GM12865 (cell line): ENCODE measurements around the gene NOSTRIN.
"Not testable (repeated sequence)": the region's sequence is repeated elsewhere in the genome, so short reads cannot be mapped to it uniquely, and the experiment has no call there.

Experiments
- DNase-seq: peaks from one replicate; pipeline ENCODE4 v3.0.0; 2010; ENCODE audit warnings: low read depth
- H3K4me3 ChIP-seq: 2 replicates; pipeline ENCODE4 v1.5.1; 2011; ENCODE audit warnings: mild to moderate bottlenecking, low read depth, low read length, control low read depth
- TF ChIP-seq, protein P1 (sequence below): IDR thresholded peaks from 2 replicates; pipeline ENCODE4 v1.5.1; 2011; ENCODE audit warnings: low read length, control low read depth, low read depth, inconsistent platforms; ENCODE audit not compliant: insufficient read depth; ENCODE audit errors: missing control alignments

The NOSTRIN gene

DNA sequence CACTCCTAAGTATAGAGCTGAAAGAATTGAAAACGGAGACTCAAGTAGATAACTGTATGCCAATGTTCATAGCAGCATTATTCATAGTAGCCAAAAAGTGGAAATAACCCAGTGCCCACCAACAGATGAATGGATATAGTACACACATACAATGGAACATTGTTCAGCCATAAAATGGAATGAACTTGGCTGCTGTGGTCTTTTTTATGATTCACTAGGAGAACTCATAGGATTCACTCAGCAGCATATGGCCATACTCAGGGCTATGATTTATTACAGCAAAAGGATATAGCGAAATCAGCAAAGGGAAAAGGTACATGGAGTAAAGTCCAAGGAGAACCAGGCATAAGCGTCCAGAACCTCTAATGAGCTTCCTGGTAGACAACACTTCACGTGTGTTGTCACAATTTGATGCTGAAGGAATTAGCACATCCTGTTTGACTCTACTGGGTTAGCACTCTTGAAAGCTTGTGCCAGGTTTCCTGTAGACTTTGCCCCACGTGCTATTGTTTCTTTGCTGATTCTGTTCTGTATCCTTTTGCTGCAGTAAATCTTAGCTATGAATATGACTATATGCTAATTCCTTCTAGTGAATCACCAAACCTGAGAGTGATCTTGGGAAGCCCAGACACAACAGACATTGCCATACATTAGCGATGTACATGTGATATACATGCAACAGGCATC lies 72.1 kb downstream of the NOSTRIN start:
- H3K4me3 ChIP-seq = no peak overlapping the region
- TF ChIP-seq, protein P1, sequence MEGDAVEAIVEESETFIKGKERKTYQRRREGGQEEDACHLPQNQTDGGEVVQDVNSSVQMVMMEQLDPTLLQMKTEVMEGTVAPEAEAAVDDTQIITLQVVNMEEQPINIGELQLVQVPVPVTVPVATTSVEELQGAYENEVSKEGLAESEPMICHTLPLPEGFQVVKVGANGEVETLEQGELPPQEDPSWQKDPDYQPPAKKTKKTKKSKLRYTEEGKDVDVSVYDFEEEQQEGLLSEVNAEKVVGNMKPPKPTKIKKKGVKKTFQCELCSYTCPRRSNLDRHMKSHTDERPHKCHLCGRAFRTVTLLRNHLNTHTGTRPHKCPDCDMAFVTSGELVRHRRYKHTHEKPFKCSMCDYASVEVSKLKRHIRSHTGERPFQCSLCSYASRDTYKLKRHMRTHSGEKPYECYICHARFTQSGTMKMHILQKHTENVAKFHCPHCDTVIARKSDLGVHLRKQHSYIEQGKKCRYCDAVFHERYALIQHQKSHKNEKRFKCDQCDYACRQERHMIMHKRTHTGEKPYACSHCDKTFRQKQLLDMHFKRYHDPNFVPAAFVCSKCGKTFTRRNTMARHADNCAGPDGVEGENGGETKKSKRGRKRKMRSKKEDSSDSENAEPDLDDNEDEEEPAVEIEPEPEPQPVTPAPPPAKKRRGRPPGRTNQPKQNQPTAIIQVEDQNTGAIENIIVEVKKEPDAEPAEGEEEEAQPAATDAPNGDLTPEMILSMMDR = no peak
- no peak for DNase-seq

DNA sequence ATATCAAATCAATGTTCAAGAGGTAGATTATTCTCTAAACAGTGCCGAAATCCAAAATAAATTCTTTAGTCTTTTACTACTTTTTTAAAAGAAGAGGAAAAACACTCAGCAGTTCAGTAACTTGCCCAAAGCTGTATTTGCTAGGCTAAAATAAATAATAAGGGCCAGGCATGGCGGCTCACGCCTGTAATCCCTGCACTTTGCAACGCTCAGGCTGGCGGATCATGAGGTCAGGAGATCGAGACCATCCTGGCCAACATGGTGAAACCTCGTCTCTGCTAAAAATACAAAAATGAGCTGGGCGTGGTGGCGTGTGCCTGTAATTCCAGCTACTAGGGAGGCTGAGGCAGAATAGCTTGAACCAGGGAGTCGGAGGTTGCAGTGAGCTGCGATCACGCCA lies 79.7 kb downstream of the NOSTRIN start:
- DNase-seq, H3K4me3 ChIP-seq: not testable (repeated sequence)

DNA sequence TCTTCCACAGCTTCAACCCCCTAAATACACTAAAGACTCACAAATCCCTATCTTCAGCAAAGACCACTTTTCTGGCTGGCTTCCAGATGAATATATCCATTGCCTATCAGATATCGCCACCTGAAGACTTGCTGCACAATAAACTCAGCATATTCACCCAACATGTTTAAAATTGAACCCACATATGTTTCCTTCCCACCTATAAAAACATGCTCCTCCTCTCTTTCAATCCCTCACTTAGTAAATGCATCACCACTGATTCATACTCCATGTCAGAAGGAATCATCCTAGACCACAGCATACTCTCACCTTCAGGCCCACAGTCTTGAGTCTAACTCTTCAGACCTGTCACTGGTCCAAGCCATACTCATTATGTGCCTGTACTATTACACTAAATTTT lies 82.5 kb downstream of the NOSTRIN start:
- no peak for DNase-seq
- TF ChIP-seq, protein P1 = no peak
- H3K4me3 ChIP-seq = no peak overlapping the region

DNA sequence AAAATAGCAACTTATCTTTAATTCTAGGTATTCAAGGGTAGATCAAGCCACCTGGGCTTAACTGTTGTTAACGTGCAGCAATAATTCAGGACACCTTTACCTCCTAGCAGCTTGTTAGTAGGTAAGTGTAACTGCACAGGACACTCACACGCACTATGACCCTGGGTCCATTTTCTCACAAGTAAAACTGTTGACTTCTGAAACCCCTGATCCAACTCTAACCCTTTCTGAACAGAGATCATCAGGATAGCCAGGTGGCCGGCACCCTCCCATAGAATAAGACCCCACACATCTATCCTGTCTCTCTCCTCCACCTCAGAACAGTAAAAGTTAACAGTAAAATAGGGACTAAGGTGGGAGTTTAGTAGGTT lies 87.2 kb downstream of the NOSTRIN start:
- peak overlapping the region; percentile 88 for H3K4me3 ChIP-seq
- TF ChIP-seq, protein P1 = no peak
- peak; percentile 25 for DNase-seq

DNA sequence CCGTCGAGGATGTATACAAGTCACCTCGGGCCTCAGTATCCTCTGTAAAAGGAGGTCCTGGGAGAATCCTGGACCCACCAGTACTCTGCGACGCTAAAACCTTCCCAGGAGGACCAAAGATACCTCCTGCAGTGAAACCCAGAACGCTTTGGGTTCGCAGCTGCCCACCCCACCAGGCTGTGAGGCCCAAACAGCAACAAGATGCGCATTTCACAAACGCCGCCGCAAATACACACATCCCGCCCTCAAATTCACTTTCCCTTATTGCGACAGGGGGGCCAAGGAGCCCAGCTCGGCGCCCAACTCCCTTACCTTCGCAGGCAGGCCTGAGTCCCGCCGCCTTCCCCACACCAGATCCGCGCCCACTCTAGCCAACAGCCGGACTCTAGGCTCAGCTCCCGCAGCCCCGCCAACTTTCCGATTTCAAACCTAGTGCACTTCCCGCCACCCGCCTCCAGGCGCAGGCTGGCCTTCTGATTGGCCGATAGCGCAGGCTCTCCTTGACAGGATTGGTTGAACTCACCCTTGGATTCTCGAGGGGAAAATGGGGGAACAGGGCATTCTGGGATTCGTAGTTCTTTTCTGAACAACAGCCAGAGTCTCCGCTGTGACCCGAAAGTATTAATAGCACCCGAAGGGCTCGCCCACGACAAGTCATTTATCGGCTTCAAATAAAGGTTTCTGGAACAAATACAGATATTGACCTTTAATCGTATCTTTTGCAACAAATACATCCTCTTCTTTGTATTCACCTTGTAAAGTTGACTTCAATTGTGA lies 87.8 kb downstream of the NOSTRIN start, which contains the start of gene SPC25:
Gene SPC25, minus strand, starts transcription at position 425 of the 777 bp plus-strand sequence. CDS start 911 bp downstream, outside the sequence.
- DNase-seq = peak; percentile 94
- peak within 1 kb of the TSS; percentile 88 for H3K4me3 ChIP-seq

DNA sequence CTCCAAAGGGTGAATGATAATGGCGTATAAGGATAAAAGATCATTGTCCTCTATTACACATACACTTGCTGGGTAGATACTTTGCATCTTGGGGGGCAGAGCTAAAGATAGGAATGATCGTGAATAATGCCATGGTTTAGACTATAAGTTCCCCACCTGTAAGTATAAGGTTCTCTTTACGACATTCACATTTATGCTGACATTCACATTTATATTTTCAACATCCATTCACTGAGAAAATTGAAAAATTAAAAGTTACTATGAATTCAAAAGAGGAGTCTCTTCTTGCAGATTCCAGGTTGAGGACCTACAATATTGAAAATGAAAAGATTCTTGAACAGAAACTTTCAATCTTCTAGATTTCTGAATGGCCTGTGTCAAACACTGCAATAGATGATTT lies 89.9 kb downstream of the NOSTRIN start:
- DNase-seq = no peak
- TF ChIP-seq, protein P1 = no peak
- no peak overlapping the region for H3K4me3 ChIP-seq

More for the DNA sequence above, 87.8 kb downstream of the NOSTRIN start, which contains the start of gene SPC25:
- TF ChIP-seq, protein P1 = no peak

DNA sequence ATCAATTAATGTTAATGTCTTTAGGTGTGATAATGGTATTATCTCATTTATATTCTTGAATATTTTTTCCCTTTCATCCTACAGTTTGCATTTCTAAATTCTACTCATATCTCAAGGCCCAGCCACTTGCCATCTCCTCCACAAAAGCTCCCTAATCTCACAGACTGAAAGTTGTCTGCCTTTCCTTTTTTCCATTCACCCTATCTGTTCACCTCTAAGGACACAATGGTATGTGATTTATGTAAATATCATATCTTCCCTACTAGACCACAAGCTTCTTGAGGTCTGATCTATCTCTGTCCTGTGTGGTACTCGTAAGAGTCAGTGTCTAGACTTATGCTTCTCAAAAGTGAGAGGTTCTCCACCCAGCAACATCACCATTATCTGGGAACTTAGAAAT lies 91.7 kb downstream of the NOSTRIN start:
- DNase-seq = no peak
- no peak overlapping the region for H3K4me3 ChIP-seq
- TF ChIP-seq, protein P1 = no peak
